Erythroblast (primary cell): ENCODE measurements around the gene PDCD1LG2.
"Not testable (repeated sequence)": the region's sequence is repeated elsewhere in the genome, so short reads cannot be mapped to it uniquely, and the experiment has no call there.

Experiments used
- DNase-seq, 2 experiments: peaks; one replicate each; lab custom pipeline; 2025; lab: John Stamatoyannopoulos, UW
- GATA1 ChIP-seq: IDR thresholded peaks from 2 replicates; pipeline ENCODE4 v1.6.1; 2011; ENCODE audit warnings: low read depth, mild to moderate bottlenecking, control low read depth, low read length, moderate library complexity
- POLR2A ChIP-seq: IDR thresholded peaks from 2 replicates; pipeline ENCODE4 v1.6.1; 2011; ENCODE audit warnings: mild to moderate bottlenecking, low read length

PDCD1LG2 gene

DNA sequence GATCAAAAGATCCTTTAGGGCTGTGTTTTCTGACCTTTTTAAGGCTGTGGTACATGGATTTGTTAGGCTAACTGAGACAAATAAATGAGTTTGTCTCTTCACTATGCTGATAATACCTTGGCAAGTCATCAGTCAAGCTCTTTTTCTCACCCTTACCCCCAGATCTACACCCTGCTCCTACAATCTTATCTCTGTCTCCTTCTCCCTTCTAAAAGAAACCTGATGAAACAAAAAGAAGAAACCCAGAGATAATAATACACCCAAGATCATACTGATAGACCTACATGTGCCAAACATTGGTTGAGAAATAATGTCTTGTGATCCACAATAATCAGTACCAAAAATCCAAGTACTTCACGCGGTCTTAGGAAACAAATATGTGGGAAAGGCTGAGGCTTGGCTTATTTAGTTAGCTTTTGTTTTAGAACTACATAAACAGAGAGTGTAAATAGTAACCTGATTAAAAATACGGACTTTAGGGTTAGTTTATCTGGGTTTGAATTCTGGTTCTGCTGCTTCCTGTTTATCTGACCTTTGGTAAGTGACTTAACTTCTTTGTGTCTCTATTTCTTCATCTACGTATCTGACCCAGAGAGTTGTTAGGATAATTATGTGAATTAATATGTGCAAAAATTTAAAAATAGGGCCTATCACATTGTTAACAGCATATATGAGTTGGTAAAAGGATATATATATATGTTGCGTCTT, 24.8 kb upstream of the PDCD1LG2 start:
- TF ChIP-seq GATA1: no peak
- TF ChIP-seq POLR2A: no peak
- no peak for DNase-seq

GRCh38 chr9:5486988-5487387, 23.3 kb upstream of the PDCD1LG2 start:
- DNase-seq: peak in 1 of 2 experiments; percentile 6
- TF ChIP-seq POLR2A: no peak

- TF ChIP-seq POLR2A: no peak
These were observed 21.9 kb upstream of the PDCD1LG2 start for GRCh38 chr9:5488221-5489008.

DNA sequence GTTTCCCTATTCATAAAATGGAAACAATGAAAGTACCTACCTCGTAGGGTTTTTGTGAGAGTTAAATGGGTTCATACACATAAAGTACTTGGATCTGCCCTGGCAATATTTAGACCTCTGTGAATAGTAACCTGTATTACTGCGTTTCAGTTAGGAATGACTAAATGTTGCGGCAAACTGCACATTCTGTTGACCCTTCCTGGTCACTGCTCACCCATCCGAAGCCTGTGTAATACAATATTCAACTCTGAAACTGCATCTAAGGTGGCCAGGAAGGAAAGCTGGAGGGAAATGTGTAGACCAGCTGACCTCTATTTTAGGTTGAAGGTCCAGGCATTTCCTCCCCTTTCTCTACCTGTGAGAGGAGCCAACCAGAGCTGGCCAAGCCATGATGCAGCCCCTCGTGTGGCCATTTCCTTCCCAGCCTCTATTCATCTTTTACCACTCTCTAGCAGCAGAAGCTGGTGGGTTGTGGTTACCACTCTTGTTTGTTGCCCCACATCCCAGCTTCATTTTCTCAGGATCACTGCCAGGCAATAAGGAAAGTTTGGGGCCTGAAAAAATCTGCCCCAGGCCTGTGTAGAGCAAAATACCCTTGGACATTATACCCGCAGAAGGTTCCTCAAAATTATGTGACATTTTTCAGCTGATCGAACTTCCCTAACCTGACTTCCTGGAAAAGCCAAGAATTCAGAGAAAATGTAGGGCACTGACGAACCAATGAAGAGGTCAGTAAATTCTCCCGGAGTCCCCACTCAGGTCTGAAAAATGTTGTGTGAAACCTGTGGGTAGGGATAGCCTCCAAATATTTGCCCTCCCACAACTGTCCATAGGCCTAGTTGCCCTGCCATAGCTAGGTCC, 20.5 kb upstream of the PDCD1LG2 start:
- no peak for DNase-seq

More at GRCh38 chr9:5488221-5489008, 21.9 kb upstream of the PDCD1LG2 start:
- DNase-seq: no peak

DNA sequence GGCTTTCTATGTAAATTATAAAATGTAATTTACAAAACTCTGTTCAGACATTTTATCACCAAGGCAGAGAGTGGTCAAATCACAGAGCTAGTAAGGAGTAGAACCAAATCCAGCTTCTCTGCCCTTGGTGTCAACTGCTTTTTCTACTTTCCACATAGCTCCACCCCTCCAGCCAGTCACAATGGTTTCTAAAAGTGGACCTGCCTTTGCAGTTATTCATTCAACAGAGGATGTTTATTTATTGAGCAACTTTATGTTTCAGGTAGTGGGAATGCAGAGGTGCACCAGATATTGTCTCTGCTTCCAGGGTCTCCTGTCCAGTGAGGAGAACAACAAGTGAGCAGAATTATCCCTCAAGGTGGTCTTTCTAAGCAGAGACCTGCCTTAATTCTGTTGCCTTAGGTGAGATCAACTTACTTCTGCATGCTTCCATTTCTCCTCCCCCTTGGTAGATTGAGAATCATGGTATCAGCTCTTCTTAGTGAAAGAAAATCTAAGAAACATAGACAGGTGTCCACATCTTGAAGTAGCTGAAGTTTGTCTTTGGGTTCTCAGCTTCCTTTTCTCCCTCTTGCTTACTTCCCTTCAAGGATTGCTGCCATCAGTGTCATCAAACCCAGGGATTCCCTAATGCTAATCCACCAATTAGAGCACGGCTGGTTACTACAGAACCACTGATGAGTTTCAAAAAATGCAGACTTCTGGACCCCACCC, 17.2 kb upstream of the PDCD1LG2 start:
- DNase-seq: no peak

More for the DNA sequence above, 20.5 kb upstream of the PDCD1LG2 start:
- TF ChIP-seq POLR2A (no peak), GATA1 (no peak)

GRCh38 chr9:5493679-5494511, 16.4 kb upstream of the PDCD1LG2 start:
- DNase-seq: peak; percentile 45 to 67
- TF ChIP-seq GATA1: no peak
- TF ChIP-seq POLR2A: no peak

More for the DNA sequence above, 17.2 kb upstream of the PDCD1LG2 start:
- TF ChIP-seq GATA1 (no peak), POLR2A (no peak)

DNA sequence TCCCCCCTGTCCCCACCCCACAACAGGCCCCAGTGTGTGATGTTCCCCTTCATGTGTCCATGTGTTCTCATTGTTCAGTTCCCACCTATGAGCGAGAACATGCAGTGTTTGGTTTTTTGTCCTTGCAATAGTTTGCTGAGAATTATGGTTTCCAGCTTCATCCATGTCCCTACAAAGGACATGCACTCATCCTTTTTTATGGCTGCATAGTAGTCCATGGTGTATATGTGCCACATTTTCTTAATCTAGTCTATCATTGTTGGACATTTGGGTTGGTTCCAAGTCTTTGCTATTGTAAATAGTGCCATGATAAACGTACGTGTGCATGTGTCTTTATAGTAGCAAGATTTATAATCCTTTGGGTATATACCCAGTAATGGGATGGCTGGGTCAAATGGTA, 15.6 kb upstream of the PDCD1LG2 start:
- not testable (repeated sequence) for DNase-seq

- peak; percentile 18 to 59 for DNase-seq
- TF ChIP-seq POLR2A (no peak), GATA1 (no peak)
These were observed 11.2 kb upstream of the PDCD1LG2 start for GRCh38 chr9:5499157-5499556.

GRCh38 chr9:5499889-5500398, 10.4 kb upstream of the PDCD1LG2 start:
- DNase-seq: peak; percentile 85 to 89
- TF ChIP-seq GATA1 (no peak), POLR2A (peak; percentile 83)

- peak; percentile 67 to 77 for DNase-seq
- no peak for TF ChIP-seq GATA1
- peak; percentile 72 for TF ChIP-seq POLR2A
These were observed 9.7 kb upstream of the PDCD1LG2 start for GRCh38 chr9:5500441-5501235.

- no peak for DNase-seq
- TF ChIP-seq POLR2A (no peak), GATA1 (no peak)
These were observed 7.8 kb upstream of the PDCD1LG2 start for GRCh38 chr9:5502553-5502952.

DNA sequence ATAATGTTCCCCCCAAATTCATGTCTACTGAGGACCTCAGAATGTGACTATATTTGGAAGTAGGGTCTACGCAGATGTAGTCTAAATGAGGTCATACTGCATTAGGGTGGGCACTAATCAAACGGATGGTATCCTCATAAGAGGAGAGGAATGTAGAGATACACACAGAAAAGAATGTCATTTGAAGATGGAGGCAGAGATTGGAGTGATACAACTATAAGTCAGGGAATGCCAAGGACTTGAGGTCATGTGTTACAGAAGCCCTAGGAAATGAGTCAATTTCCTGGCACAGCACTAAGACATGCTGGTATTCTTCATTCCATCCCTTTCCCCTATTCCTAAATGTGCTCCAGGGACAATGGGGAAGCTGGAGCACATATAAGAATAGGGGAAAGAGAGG, 758 bp upstream of the PDCD1LG2 start:
- no peak for TF ChIP-seq GATA1
- DNase-seq: no peak
